CD4-positive, alpha-beta T cell treated with Interleukin-4 for 1 hour (primary cell): ENCODE measurements around the gene LPIN2.
"Not testable (repeated sequence)": the region's sequence is repeated elsewhere in the genome, so short reads cannot be mapped to it uniquely, and the experiment has no call there.

Experiments
- DNase-seq, 2 donors: peaks; one replicate each; pipeline ENCODE4 v3.0.0-alpha.2; 2020 to 2022

LPIN2 gene

DNA sequence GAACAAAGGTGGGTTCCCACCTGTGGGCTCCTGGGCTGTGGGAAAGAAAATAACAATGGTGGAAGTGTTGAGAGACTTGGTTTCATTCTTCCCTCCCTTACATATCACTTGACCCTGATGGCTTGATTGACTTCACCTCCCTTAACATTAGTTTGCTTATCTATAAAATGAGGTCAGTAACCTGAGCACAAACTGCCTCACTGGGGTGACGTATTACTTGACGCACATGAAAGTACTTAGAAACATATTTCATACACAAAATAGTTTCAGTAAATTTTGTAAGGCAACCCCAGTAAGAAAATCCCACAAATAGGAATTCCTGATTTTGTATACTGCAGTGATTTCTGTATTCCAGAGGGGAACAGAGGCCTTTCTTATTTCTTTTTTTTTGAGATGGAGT, 29.4 kb upstream of the LPIN2 start:
- DNase-seq, result no peak

DNA sequence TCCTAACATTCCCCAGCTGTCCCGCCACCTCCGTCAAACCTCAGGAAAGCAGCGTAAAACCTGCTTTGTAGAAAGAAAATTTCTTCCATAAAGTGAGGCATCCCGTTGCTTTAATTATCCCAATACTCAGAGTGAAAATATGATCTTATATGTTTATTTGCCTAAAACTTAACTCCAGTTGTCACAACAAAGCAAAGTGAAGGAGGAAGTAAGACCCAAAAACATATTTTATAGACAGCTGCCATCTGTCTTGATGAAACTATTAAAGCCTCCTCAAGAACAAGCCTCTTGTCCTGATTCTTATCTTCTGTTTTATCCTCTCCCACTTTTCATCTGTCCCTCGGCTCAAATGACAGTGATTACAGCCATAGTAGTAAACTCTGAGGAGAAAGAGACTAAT, 28.9 kb upstream of the LPIN2 start:
- no peak for DNase-seq

DNA sequence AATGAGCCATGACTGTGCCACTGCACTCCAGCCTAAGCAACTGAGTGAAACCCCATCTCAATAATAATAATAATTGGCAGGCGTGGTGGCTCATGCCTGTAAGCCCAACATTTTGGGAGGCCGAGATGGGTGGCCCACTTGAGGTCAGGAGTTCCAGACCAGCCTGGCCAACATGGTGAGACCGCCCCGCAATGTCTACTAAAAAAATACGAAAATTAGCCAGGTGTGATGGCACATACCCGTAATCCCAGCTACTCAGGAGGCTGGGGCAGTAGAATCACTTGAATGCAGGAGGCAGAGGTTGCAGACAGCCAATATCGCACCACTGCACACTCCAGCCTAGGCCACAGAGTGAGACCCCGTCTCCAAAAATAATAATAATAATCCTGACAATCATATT, 27.9 kb upstream of the LPIN2 start:
- DNase-seq, result no peak

- DNase-seq, result no peak
These were observed 27.2 kb upstream of the LPIN2 start for GRCh38 chr18:3040173-3040572.

DNA sequence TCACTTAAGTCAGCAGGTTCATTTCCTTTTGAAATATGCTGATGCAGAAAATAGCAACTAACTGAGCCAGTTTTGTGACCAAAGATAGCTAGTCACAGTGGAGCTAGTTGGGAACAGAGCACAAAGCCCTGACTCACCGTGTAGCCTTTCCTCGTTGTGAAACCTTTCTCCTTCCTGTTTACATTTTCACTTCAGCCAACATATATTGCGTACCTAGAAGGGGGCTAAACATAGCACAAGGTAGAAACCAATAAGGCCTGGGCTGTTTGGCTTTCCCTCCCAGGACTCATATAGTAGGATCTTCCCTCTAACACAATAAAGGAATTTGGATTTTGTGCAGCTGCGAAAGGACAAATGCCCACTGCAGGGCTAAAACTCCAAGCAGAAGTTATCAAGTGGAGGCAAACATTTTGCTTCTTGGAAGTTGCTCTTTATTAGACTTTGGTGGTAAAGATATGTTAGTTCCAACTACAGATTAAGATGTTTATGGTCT, 24.5 kb upstream of the LPIN2 start:
- peak; percentile 16 to 41 for DNase-seq

DNA sequence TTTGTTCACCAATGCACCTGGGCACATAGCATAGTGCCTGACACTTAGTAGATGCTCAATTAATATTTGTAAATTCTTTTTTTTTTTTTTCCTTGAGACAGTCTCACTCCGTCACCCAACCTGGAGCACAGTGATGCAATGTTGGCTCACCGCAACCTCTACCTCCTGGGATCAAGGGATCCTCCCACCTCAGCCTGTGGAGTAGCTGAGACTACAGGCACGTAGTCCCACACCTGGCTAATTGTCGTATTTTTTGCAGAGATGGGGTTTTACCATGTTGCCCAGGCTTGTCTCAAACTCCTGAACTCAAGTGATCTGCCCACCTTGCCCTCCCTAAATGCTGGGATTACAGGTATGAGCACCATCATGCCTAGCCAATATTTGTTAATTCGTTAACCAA, 23.2 kb upstream of the LPIN2 start:
- no peak for DNase-seq

DNA sequence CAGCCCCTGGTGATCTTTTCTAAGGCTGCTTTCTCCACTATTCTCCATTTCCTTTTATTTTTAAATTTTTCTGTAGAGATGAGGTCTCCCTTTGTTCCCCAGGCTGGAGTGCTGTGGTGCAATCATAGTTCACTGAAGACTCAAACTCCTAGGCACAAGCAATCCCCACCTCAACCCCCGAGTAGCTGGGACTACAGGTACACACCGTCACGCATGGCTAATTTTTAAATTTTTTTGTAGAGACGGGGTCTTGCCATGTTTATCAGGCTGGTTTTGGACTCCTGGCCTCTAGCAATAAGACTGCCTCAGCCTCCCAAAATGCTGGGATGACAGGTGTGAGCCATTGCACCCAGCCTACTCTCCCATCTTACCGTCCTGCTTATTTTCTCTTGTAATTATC, 22.7 kb upstream of the LPIN2 start:
- no peak for DNase-seq

DNA sequence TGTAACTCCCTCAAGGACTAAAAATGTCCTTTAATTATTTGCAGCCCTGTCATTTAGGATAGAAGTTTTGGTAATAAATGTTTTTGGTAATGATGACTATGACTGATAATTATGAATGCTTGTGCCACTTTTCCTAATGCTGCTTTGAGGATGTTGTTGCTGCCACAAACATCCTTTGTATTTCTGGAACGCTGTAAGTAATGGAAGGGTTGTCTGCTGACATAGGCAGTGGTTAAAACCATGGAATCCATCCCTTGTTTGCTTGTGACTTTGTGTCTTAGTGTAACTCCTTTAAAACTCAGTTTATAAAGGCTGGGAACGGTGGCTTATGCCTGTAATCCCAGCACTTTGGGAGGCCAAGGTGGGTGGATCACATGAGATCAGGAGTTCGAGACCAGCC, 19.8 kb upstream of the LPIN2 start:
- DNase-seq, result no peak

DNA sequence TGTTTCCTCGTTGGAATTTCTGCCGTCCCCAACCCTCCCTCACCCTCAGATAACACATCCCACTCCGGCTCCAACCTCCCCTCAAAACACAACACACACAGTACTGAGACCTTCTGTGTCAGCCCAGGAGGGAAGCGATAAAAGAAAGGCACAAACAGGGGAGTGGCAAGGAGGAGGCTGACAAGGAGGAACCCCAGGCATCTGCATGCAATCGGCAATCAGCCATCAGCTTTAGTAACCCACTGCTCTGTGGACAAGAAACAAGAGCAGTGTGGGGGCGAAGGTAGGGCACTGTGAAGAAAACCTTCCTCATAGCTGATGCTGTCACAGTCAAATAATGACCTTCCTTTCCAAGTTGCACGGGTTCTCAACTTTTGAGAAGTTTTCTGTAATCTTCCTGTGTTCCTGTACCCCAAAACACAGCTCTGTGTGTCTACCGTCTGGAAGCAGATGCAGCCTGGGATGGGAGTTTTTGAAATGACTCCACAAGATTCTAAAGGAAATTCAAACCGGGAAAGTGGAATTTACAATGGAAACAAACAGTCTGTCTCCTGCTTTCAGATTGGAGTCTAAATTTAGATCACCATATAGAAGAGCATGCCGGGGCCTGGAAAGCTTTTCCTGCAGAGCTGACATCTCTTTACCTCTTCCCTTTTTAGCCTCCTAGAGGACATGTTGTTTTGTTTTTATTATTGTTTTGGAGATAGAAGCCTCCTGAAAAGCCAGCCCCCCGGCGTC, 16.4 kb upstream of the LPIN2 start:
- DNase-seq, result no peak

- DNase-seq, result not testable (repeated sequence)
These were observed 15.2 kb upstream of the LPIN2 start for GRCh38 chr18:3028115-3028514.

GRCh38 chr18:3027370-3027891, 14.5 kb upstream of the LPIN2 start:
- no peak for DNase-seq

DNA sequence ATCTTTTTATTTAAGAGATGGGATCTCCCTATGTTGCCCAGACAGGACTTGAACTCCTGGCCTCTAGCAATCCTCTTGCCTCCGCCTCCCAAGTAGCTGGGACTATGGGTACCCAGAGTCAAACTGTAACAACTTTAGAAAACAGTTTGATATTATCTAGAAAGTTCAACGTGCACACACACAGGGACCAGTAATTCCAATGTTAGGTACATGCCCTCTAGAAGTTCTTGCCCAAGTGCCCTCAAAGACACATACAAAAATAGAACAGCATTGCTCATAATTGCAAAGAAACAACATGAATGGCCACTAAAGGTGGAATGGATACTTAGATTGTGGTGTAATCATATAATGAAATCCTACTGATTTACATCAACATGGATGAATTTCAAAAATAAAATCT, 12.6 kb upstream of the LPIN2 start:
- no peak for DNase-seq

GRCh38 chr18:3023603-3024002, 10.7 kb upstream of the LPIN2 start:
- not testable (repeated sequence) for DNase-seq

DNA sequence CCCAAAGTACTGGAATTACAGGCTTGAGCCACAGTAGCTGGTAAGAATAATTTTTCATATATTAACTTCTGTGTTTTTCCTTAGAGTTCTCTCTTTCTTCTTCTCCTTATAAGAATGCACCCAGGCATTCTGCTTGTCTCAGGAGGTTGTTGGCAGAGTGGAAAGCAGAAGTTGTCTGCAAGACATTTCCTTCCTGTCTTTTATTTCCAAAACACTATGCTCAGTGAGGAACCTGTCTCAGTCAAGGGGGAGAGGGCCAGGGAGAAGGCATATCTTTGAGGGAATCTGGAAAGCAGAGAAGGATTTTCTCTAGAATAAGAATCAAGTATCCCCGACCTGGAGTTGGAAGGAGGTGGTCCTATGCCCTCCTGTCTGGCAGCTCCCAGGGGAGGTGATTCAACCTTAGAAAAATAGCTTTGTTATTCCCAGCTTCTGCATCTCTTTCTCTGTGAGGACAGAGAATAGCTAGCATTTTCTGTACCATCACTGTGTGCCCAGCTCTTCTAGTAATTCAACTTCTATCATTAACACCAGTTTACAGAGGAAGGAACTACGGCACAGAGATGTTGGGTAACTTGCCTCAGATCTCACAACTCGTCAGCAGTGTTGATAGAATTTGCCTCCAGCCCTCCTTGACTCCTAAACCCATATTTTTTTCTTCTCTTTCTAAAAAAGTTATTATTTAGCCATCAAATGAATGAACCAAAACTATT, 3.8 kb upstream of the LPIN2 start:
- no peak for DNase-seq

DNA sequence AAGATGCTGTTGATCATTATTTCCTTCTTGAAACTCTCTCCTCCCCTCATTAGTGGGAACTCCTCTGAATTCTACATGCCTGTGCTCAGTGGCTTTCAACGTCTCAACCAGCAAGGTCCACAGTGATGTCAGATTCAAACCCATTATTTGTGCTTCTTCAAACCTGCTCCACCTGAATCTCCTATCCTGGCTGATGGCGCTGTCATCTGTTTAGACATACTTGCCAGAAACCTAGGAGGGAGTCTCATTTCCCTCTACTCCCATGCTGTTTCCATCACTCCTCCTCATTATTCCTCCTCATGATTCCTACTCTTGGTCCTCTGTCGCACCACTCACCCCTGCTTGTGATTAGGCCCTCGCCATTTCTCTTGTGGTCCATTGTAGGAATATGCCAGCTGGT, 2.9 kb upstream of the LPIN2 start:
- DNase-seq, result no peak

GRCh38 chr18:3015204-3015592, 2.3 kb upstream of the LPIN2 start:
- no peak for DNase-seq

GRCh38 chr18:3014503-3015203, 1.7 kb upstream of the LPIN2 start:
- DNase-seq, result no peak

DNA sequence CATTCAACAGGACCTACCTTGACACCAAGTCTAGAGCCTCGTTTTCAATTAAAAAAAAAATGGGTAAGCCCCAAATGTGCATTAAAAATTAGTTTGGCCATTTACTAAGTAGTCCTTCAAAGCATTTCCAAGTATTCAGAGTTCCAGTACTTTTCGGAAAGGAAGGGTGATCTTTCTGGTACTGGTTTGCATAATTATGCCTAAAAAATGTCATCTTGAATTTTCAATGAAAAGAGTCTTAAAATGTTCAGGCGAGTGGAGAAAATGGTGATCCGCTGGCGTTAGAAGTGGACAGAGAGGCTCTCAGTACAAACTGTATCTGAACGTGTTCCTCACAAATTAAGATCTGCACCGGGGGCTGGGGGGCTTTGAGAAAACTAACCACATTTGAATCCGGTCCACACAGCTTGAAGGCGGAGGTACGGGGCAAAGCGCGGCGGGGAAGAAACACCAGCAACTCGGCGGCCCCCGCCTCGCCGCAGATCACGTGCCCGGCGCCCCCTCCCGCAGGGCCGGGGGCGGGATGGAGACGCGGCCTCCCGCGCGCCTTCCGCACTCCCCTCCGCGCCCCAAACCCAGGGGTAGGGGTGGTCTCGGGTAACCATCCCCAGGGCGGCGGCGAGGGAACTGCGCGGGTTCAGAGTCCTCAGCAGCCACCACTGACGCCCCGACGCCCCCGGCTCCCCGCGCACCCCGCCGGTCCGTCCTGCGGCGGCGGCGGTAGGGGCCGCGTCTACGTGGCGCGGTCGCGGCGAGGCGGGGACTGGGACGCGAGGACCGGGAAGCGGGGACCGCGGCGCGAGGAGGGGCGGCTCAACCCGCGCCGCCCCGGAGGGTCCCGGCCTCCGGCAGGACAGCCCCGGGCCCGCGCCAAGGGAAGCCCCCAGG, 564 bp downstream of the LPIN2 start:
- peak; percentile 52 to 57 for DNase-seq

- DNase-seq, result no peak
These were observed 2.9 kb downstream of the LPIN2 start for GRCh38 chr18:3010086-3010485.

GRCh38 chr18:3008541-3008940, 4.4 kb downstream of the LPIN2 start:
- no peak for DNase-seq

DNA sequence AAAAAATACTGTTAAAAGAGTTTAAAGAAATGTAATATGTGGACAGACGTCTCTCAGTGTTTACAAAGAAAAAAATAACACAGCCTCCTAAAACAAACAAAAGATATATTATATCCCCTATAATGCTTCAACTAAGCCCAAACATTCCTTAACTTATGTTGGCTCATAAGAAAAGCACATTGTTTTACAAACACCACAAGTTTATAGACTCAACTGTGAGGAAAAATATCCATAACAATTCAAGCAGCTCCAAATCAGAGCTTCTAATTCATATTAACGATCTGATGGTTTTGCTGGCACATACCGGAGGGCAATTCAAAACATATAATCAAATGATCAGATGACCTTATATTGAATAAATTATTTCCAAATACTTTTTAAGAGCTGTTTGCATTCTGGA, 5.5 kb downstream of the LPIN2 start:
- no peak for DNase-seq

- DNase-seq, result no peak
These were observed 7.5 kb downstream of the LPIN2 start for GRCh38 chr18:3005462-3005861.

DNA sequence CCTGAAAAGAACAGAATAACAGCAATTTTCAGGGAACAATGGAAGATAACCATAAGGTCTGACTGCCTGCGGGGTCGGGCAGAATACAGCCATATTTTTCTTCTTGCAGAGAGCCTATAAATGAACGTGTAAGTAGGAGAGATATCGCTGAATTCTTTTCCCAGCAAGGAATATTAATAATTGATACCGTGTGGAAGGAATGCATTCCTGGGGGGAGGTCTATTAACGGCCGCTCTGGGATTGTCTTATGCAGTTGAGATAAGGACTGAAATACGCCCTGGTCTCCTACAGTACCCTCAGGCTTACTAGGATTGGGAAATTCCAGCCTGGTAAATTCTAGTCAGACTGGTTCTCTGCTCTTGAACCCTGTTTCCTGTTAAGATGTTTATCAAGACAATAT, 9.2 kb downstream of the LPIN2 start:
- not testable (repeated sequence) for DNase-seq
